ENCODE results near the gene DGCR8.

GRCh38 chr22:20115691-20116375 is 35.8 kb downstream of the DGCR8 start, which contains the start of gene RANBP1:
- no peak for TF ChIP-seq EZH2 (IDR thresholded peaks at IDR 0.05)
- no peak for TF ChIP-seq POLR2AphosphoS5 (IDR thresholded peaks at IDR 0.05; ENCODE audit: borderline replicate concordance, low read depth, low read length)
- TF ChIP-seq FOXP2 (optimal IDR thresholded peaks at IDR 0.05; ENCODE audit: control extremely low read depth, extremely low read length, insufficient read depth), result no peak
